ENCODE data around the gene RASA2.

DNA sequence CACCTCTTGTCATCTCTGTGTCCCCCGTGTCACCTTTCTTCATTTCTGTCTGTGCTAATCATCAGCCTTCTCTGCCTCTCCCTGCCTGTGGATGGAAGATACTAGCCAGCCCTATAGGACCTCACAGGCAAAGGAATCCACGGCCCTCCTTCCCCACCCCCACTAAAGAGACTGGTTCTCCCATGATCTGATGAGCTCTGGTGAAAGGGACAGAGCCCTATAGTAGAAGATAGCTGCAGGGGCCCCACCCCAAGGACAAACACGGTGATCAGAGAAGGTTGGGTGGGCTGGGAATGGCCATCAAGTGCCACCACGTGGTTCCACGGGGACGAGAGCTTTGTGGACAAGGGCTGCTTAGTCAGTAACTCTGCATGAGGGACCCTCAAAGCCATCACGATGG, 27.8 kb upstream of the RASA2 start:
- TF ChIP-seq POLR2A (IDR thresholded peaks at IDR 0.05): no peak
- TF ChIP-seq, protein P1, sequence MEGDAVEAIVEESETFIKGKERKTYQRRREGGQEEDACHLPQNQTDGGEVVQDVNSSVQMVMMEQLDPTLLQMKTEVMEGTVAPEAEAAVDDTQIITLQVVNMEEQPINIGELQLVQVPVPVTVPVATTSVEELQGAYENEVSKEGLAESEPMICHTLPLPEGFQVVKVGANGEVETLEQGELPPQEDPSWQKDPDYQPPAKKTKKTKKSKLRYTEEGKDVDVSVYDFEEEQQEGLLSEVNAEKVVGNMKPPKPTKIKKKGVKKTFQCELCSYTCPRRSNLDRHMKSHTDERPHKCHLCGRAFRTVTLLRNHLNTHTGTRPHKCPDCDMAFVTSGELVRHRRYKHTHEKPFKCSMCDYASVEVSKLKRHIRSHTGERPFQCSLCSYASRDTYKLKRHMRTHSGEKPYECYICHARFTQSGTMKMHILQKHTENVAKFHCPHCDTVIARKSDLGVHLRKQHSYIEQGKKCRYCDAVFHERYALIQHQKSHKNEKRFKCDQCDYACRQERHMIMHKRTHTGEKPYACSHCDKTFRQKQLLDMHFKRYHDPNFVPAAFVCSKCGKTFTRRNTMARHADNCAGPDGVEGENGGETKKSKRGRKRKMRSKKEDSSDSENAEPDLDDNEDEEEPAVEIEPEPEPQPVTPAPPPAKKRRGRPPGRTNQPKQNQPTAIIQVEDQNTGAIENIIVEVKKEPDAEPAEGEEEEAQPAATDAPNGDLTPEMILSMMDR (IDR thresholded peaks at IDR 0.05 in 4 of 5, conservative IDR thresholded peaks at IDR 0.05 in 1 of 5): no peak
